Renal cortical epithelial cell (primary cell): ENCODE measurements around the gene DIP2C. TPM values are rescaled to one million over a fixed set of nuclear protein-coding genes. Genes with fewer than 3 reads are reported as not detected.
"Not testable (repeated sequence)": the region's sequence is repeated elsewhere in the genome, so short reads cannot be mapped to it uniquely, and the experiment has no call there.

Experiments used
- DNase-seq: peaks from one replicate; pipeline ENCODE4 v3.0.0-alpha.2; 2011; ENCODE audit warnings: low read depth
- total RNA-seq: library from RNA; depleted of rRNA; stranded (reverse); fragments of >200 nt; gene quantifications from 2 replicates; pipeline ENCODE4 v1.2.3, GENCODE V29; 2014

The DIP2C gene
- total RNA-seq, 1 donor from 2014 or later = 14.4 TPM

GRCh38 chr10:596131-596530 is 93.3 kb downstream of the DIP2C start:
- not testable (repeated sequence) for DNase-seq

GRCh38 chr10:595473-595872 is 94.0 kb downstream of the DIP2C start:
- no peak for DNase-seq

GRCh38 chr10:594584-595270 is 94.7 kb downstream of the DIP2C start:
- DNase-seq = no peak

GRCh38 chr10:593901-594457 is 95.5 kb downstream of the DIP2C start:
- no peak for DNase-seq

- no peak for DNase-seq
Observed at GRCh38 chr10:593421-593820, 96.0 kb downstream of the DIP2C start.

GRCh38 chr10:593016-593415 is 96.5 kb downstream of the DIP2C start:
- no peak for DNase-seq

GRCh38 chr10:591646-592045 is 97.8 kb downstream of the DIP2C start:
- DNase-seq = no peak

GRCh38 chr10:590721-591120 is 98.7 kb downstream of the DIP2C start:
- no peak for DNase-seq

- DNase-seq = no peak
Observed at GRCh38 chr10:589961-590680, 99.3 kb downstream of the DIP2C start.

- DNase-seq = no peak
Observed at GRCh38 chr10:588246-589165, 101.0 kb downstream of the DIP2C start.

- DNase-seq = no peak
Observed at GRCh38 chr10:586716-587115, 102.8 kb downstream of the DIP2C start.

GRCh38 chr10:586151-586550 is 103.3 kb downstream of the DIP2C start:
- no peak for DNase-seq

- DNase-seq = no peak
Observed at GRCh38 chr10:585502-585901, 104.0 kb downstream of the DIP2C start.

GRCh38 chr10:584497-585290 is 104.8 kb downstream of the DIP2C start:
- DNase-seq = not testable (repeated sequence)

- DNase-seq = no peak
Observed at GRCh38 chr10:583433-583832, 106.0 kb downstream of the DIP2C start.

GRCh38 chr10:581776-582330 is 107.6 kb downstream of the DIP2C start:
- DNase-seq = no peak

GRCh38 chr10:580778-581177 is 108.7 kb downstream of the DIP2C start:
- peak; percentile 85 for DNase-seq

- peak; percentile 82 for DNase-seq
Observed at GRCh38 chr10:576130-576465, 113.4 kb downstream of the DIP2C start.

- DNase-seq = no peak
Observed at GRCh38 chr10:575402-576129, 113.9 kb downstream of the DIP2C start.

GRCh38 chr10:572696-573095 is 116.8 kb downstream of the DIP2C start:
- no peak for DNase-seq
